H9 (cell line): Measurements from ENCODE around the gene TMEM79. TPM values are rescaled to one million over a fixed set of nuclear protein-coding genes. Genes with fewer than 3 reads are reported as not detected.

Experiments
- DNase-seq: peaks from one replicate; pipeline ENCODE4 v3.0.0-alpha.2; 2017
- H2AFZ ChIP-seq: one replicate; pipeline ENCODE4 v1.6.1; 2013; ENCODE audit warnings: mild to moderate bottlenecking, low read length, control low read depth, moderate library complexity
- H2AK5ac ChIP-seq: 2 replicates; pipeline ENCODE4 v1.6.1; 2013; ENCODE audit warnings: low read length, control low read depth, mixed read lengths; ENCODE audit not compliant: insufficient read length
- H2BK120ac ChIP-seq: one replicate; pipeline ENCODE4 v1.6.1; 2013; ENCODE audit warnings: low read depth, mild to moderate bottlenecking, low read length, control low read depth, inconsistent platforms; ENCODE audit not compliant: poor library complexity, severe bottlenecking
- H2BK12ac ChIP-seq: 2 replicates; pipeline ENCODE4 v1.6.1; 2013; ENCODE audit warnings: low read length, control low read depth, mixed read lengths, low read depth; ENCODE audit not compliant: insufficient read length
- H2BK15ac ChIP-seq: 2 replicates; pipeline ENCODE4 v1.6.1; 2013; ENCODE audit warnings: low read depth, low read length, control low read depth
- H2BK20ac ChIP-seq: one replicate; pipeline ENCODE4 v1.6.1; 2013; ENCODE audit warnings: low read depth, mild to moderate bottlenecking, low read length, control low read depth, inconsistent platforms; ENCODE audit not compliant: poor library complexity, severe bottlenecking
- H2BK5ac ChIP-seq: 2 replicates; pipeline ENCODE4 v1.6.1; 2013; ENCODE audit warnings: low read length, control low read depth, mixed read lengths; ENCODE audit not compliant: insufficient read length
- H3K14ac ChIP-seq: 2 replicates; pipeline ENCODE4 v1.6.1; 2013; ENCODE audit warnings: low read length, control low read depth; ENCODE audit not compliant: insufficient read depth
- H3K18ac ChIP-seq: 2 replicates; pipeline ENCODE4 v1.6.1; 2013; ENCODE audit warnings: low read depth, mild to moderate bottlenecking, mixed read lengths, low read length, control low read depth; ENCODE audit not compliant: insufficient read length
- H3K23ac ChIP-seq: 2 replicates; pipeline ENCODE4 v1.6.1; 2013; ENCODE audit warnings: low read length, control low read depth, mixed read lengths, low read depth; ENCODE audit not compliant: insufficient read length
- H3K23me2 ChIP-seq: 2 replicates; pipeline ENCODE4 v1.6.1; 2013; ENCODE audit warnings: low read depth, mild to moderate bottlenecking, mixed read lengths, low read length, control low read depth; ENCODE audit not compliant: insufficient read length, poor library complexity, severe bottlenecking
- H3K27ac ChIP-seq: 2 replicates; pipeline ENCODE4 v1.5.1; 2013; ENCODE audit warnings: low read length, control low read depth, mixed read lengths, low read depth; ENCODE audit not compliant: insufficient read length
- H3K27me3 ChIP-seq: 2 replicates; pipeline ENCODE4 v1.6.1; 2013; ENCODE audit warnings: low read length, control low read depth, inconsistent platforms; ENCODE audit not compliant: insufficient read depth
- H3K4ac ChIP-seq: 2 replicates; pipeline ENCODE4 v1.6.1; 2013; ENCODE audit warnings: low read depth, mild to moderate bottlenecking, control low read depth, inconsistent platforms, low read length, moderate library complexity
- H3K4me1 ChIP-seq: 2 replicates; pipeline ENCODE4 v1.6.1; 2013; ENCODE audit warnings: low read length, control low read depth, inconsistent platforms; ENCODE audit not compliant: insufficient read depth
- H3K4me2 ChIP-seq: 2 replicates; pipeline ENCODE4 v1.6.1; 2013; ENCODE audit warnings: low read length, control low read depth, mixed read lengths; ENCODE audit not compliant: insufficient read length, insufficient read depth
- H3K56ac ChIP-seq: 2 replicates; pipeline ENCODE4 v1.6.1; 2013; ENCODE audit warnings: low read depth, mild to moderate bottlenecking, mixed read lengths, low read length, control low read depth; ENCODE audit not compliant: insufficient read length
- H3K79me1 ChIP-seq: 2 replicates; pipeline ENCODE4 v1.6.1; 2013; ENCODE audit warnings: low read depth, mild to moderate bottlenecking, moderate library complexity, low read length, control low read depth, inconsistent platforms; ENCODE audit not compliant: insufficient read depth, poor library complexity, severe bottlenecking
- H3K79me2 ChIP-seq: 2 replicates; pipeline ENCODE4 v1.6.1; 2013; ENCODE audit warnings: low read length, control low read depth, inconsistent platforms; ENCODE audit not compliant: insufficient read depth
- H3K9ac ChIP-seq: 2 replicates; pipeline ENCODE4 v1.6.1; 2013; ENCODE audit warnings: low read length, control low read depth, mixed read lengths; ENCODE audit not compliant: insufficient read length; ENCODE audit errors: extremely low read depth
- H3K9me3 ChIP-seq: one replicate; pipeline ENCODE4 v1.6.1; 2013; ENCODE audit warnings: low read depth, low read length, inconsistent platforms; ENCODE audit not compliant: control insufficient read depth
- H3T11ph ChIP-seq: one replicate; pipeline ENCODE4 v1.6.1; 2013; ENCODE audit warnings: mild to moderate bottlenecking, low read length, control low read depth, inconsistent platforms
- H4K20me1 ChIP-seq: one replicate; pipeline ENCODE4 v1.6.1; 2013; ENCODE audit not compliant: control insufficient read depth, insufficient read length, insufficient read depth
- H4K5ac ChIP-seq: 2 replicates; pipeline ENCODE4 v1.6.1; 2013; ENCODE audit warnings: low read depth, mild to moderate bottlenecking, mixed read lengths, low read length, control low read depth; ENCODE audit not compliant: insufficient read length
- H4K8ac ChIP-seq: replicated peaks from 2 replicates; pipeline ENCODE4 v1.6.1; 2013; ENCODE audit warnings: low read length, control low read depth, mixed read lengths, low read depth; ENCODE audit not compliant: insufficient read length
- H4K91ac ChIP-seq: 2 replicates; pipeline ENCODE4 v1.6.1; 2013; ENCODE audit warnings: low read depth, mild to moderate bottlenecking, moderate library complexity, mixed read lengths, low read length, control low read depth; ENCODE audit not compliant: insufficient read length
- H3K27ac Mint-ChIP-seq, 3 experiments: 2 replicates in 2 of 3; 3 replicates in 1 of 3; pipeline ENCODE4 v1.8.0; 2020 to 2021; ENCODE audit warnings: mixed read lengths in 3 of 3, mild to moderate bottlenecking in 1 of 3, moderate library complexity in 1 of 3
- H3K27me3 Mint-ChIP-seq: 2 replicates; pipeline ENCODE4 v1.8.0; 2021; ENCODE audit warnings: low read depth, mild to moderate bottlenecking, moderate library complexity, mixed read lengths
- H3K36me3 Mint-ChIP-seq, 3 experiments: 2 replicates in 2 of 3; 3 replicates in 1 of 3; pipeline ENCODE4 v1.8.0; 2020 to 2021; ENCODE audit warnings: low read depth in 3 of 3, mixed read lengths in 3 of 3; ENCODE audit not compliant: insufficient read depth in 1 of 3
- H3K4me1 Mint-ChIP-seq, 2 experiments: 2 replicates each; pipeline ENCODE4 v1.8.0; 2020; ENCODE audit warnings: mixed read lengths in 2 of 2
- H3K4me3 Mint-ChIP-seq, 2 experiments: 2 replicates in 1 of 2; 3 replicates in 1 of 2; pipeline ENCODE4 v1.8.0; 2020 to 2021; ENCODE audit warnings: mild to moderate bottlenecking in 2 of 2, mixed read lengths in 2 of 2, moderate library complexity in 1 of 2
- H3K9me3 Mint-ChIP-seq, 2 experiments: 2 replicates in 1 of 2; 3 replicates in 1 of 2; pipeline ENCODE4 v1.8.0; 2020; ENCODE audit warnings: mild to moderate bottlenecking in 2 of 2, mixed read lengths in 2 of 2, moderate library complexity in 1 of 2
- CTCF ChIP-seq: fragments of 200-600 bp; sonication (generic); conservative IDR thresholded peaks from 3 replicates; pipeline ENCODE4 v1.8.0; 2021; ENCODE audit warnings: antibody characterized with exemption, mild to moderate bottlenecking
- WGBS: extraction: QIAGEN DNeasy Blood & Tissue Kit; methylation state at CpG from one replicate; pipeline ENCODE4 v1.1.7; 2013; ENCODE audit warnings: missing lambda C conversion rate, low lambda C conversion rate, mixed read lengths; ENCODE audit not compliant: insufficient read length; ENCODE audit errors: extremely low coverage; 5-methylcytosine and 5-hydroxymethylcytosine counted together
- total RNA-seq: library from RNA; stranded (reverse); gene quantifications from 2 replicates; pipeline ENCODE4 v1.2.1, GENCODE V29; 2021

Gene TMEM79
- total RNA-seq, 1 experiment from 2014 or later: 2.6 TPM

GRCh38 chr1:156281281-156281680, 2.8 kb upstream of the TMEM79 start:
- Histone ChIP-seq H3K9ac (peak overlapping the region; percentile 92), H3K79me1 (peaks cover 5% of the 10 kb centered on the region), H3K23me2 (peaks cover 12% of the 10 kb centered on the region), H3K4me2 (peak overlapping the region; percentile 93), H3K79me2 (peaks cover 22% of the 10 kb centered on the region), H2BK120ac (no peak overlapping the region), H4K5ac (no peak overlapping the region), H2BK5ac (no peak overlapping the region), H3K4me1 (no peaks in the 10 kb centered on the region), H3T11ph (no peak overlapping the region), H2AK5ac (no peak overlapping the region), H2AFZ (no peak overlapping the region), H2BK20ac (no peak overlapping the region), H4K8ac (no peak overlapping the region), H4K20me1 (no peaks in the 10 kb centered on the region), H3K56ac (no peak overlapping the region), H3K23ac (no peak overlapping the region), H3K4ac (no peak overlapping the region), H4K91ac (no peak overlapping the region), H3K27me3 (no peaks in the 10 kb centered on the region), H3K14ac (no peak overlapping the region), H2BK15ac (no peak overlapping the region), H3K9me3 (no peaks in the 10 kb centered on the region), H2BK12ac (no peak overlapping the region), H3K18ac (no peak overlapping the region), H3K27ac (no peak overlapping the region)
- Mint-ChIP-seq H3K4me3 (peak overlapping the region; percentile 97 to 98), H3K27ac (peak overlapping the region in 1 of 3 experiments; percentile 97; a peak in 1 of 7 replicates), H3K27me3 (no peaks in the 10 kb centered on the region; the same call in 1 of the 2 replicates), H3K4me1 (peaks cover 24 to 29% of the 10 kb centered on the region in 2 experiments), H3K36me3 (peaks cover 24 to 33% (median 27%) of the 10 kb centered on the region in 3 experiments; a peak in 6 of 7 replicates), H3K9me3 (no peaks in the 10 kb centered on the region)
- no peak for TF ChIP-seq CTCF
- WGBS: no CpG with 5 or more reads among the region's 8 CpGs
- DNase-seq: no peak
